Left lung (tissue), 14 donors: ENCODE results near the gene PDCD7. TPM values are rescaled to one million over a fixed set of nuclear protein-coding genes. Genes with fewer than 3 reads are reported as not detected.
A peak's percentile ranks its signal among the peaks of the same experiment; 100 is the strongest.
"Not testable (repeated sequence)": the region's sequence is repeated elsewhere in the genome, so short reads cannot be mapped to it uniquely, and the experiment has no call there.

Source experiments
- ATAC-seq: fragments of 200-7000 bp; cut with Tn5 transposase; one replicate; pipeline ENCODE4 v1.9.1; 2020; ENCODE audit warnings: moderate library complexity
- DNase-seq, 4 donors: peaks; one replicate each; pipeline ENCODE4 v3.0.0-alpha.2; 2013 to 2020
- H3K27ac ChIP-seq, 2 donors: fragments of 200-600 bp; sonication (generic) in 1 of 2; one replicate each; pipeline versions ENCODE4 v1.5.0 to v1.8.0; 2020 to 2021
- H3K27me3 ChIP-seq, 2 donors: fragments of 200-600 bp; sonication (generic) in 1 of 2; one replicate each; pipeline versions ENCODE4 v1.5.0 to v1.8.0; 2020 to 2021
- H3K36me3 ChIP-seq, 2 donors: fragments of 200-600 bp; sonication (generic) in 1 of 2; one replicate each; pipeline versions ENCODE4 v1.5.0 to v1.8.0; 2020 to 2021
- H3K4me1 ChIP-seq, 2 donors: fragments of 200-600 bp; one replicate each; pipeline ENCODE4 v1.8.0; 2021
- H3K4me3 ChIP-seq, 2 donors: fragments of 200-600 bp; sonication (generic) in 1 of 2; one replicate each; pipeline versions ENCODE4 v1.5.0 to v1.8.0; 2020 to 2021; ENCODE audit warnings: mild to moderate bottlenecking in 1 of 2
- H3K9me3 ChIP-seq, 2 donors: fragments of 200-600 bp; sonication (generic) in 1 of 2; one replicate each; pipeline versions ENCODE4 v1.5.0 to v1.8.0; 2020 to 2021
- CTCF ChIP-seq, 2 donors: fragments of 200-600 bp; sonication (generic) in 1 of 2; IDR thresholded peaks; one replicate each; pipeline versions ENCODE4 v1.5.0 to v1.8.0; 2021; ENCODE audit warnings: antibody characterized with exemption in 2 of 2
- intact Hi-C, 2 donors: fragments of 100-400 bp; cut with DNase I; formaldehyde crosslinking; loops; one replicate each; pipeline versions ENCODE4 v1.11.2 to v1.14.2; 2022
- long read RNA-seq, 12 donors: library from polyadenylated mRNA in 2 of 12; unstranded in 2 of 12; transcript quantifications; one replicate each; pipeline ENCODE4 v2.0.0 and lab custom pipeline, GENCODE V29; 2019 to 2026
- polyA plus RNA-seq, 6 donors: library from polyadenylated mRNA; unstranded; fragments of 120-200 nt; gene quantifications; one replicate each; pipeline ENCODE4 v1.2.1, GENCODE V29; 2013; ENCODE audit not compliant: insufficient read length in 6 of 6
- total RNA-seq, 2 donors: library from RNA; stranded (reverse); fragmentation: NEBNext Ultra II Directional; extraction: Animal tissue kit (Norgen Biotek cat#: 25700); gene quantifications; one replicate each; pipeline ENCODE4 v1.2.1, GENCODE V29; 2021
- donor health status: DM: no; HTN: yes; CAD: no.
- donor health status: DM: no; HTN: no; CAD: no.

Gene PDCD7
- total RNA-seq: 10 to 100 TPM; 15.8 to 18.8 TPM
- polyA plus RNA-seq: 10 to 100 TPM; 32.5 to 35.4 (median 34.7) TPM
- long read RNA-seq, donor 1, transcript PDCD7-201 (5 exons, 2,851 nt): major isoform, 15 of 23 reads
- long read RNA-seq, donor 1, partial matches to known transcripts: 8 of 23 reads
- long read RNA-seq, donor 1, other reads (novel, unspliced or antisense): 0 of 23 reads
- long read RNA-seq, donor 2, transcript PDCD7-201 (5 exons, 2,851 nt): major isoform, 13 of 26 reads
- long read RNA-seq, donor 2, partial matches to known transcripts: 12 of 26 reads
- long read RNA-seq, donor 2, other reads (novel, unspliced or antisense): 0 of 26 reads
- long read RNA-seq, donor 3, partial matches to known transcripts: 11 of 15 reads
- long read RNA-seq, donor 3, other reads (novel, unspliced or antisense): 0 of 15 reads
- long read RNA-seq, donor 4, partial matches to known transcripts: 5 of 6 reads
- long read RNA-seq, donor 4, other reads (novel, unspliced or antisense): 1 of 6 reads
- long read RNA-seq, donor 5, transcript PDCD7-201 (5 exons, 2,851 nt): major isoform, 7 of 13 reads
- long read RNA-seq, donor 5, partial matches to known transcripts: 6 of 13 reads
- long read RNA-seq, donor 5, other reads (novel, unspliced or antisense): 0 of 13 reads
- long read RNA-seq, donor 6, transcript PDCD7-201 (5 exons, 2,851 nt): major isoform, 8 of 16 reads
- long read RNA-seq, donor 6, partial matches to known transcripts: 8 of 16 reads
- long read RNA-seq, donor 6, other reads (novel, unspliced or antisense): 0 of 16 reads
- long read RNA-seq, donor 7, transcript PDCD7-201 (5 exons, 2,851 nt): major isoform, 5 of 5 reads
- long read RNA-seq, donor 7, partial matches to known transcripts: 0 of 5 reads
- long read RNA-seq, donor 7, other reads (novel, unspliced or antisense): 0 of 5 reads
- long read RNA-seq, donor 8, partial matches to known transcripts: 0 of 4 reads
- long read RNA-seq, donor 8, other reads (novel, unspliced or antisense): 0 of 4 reads
- long read RNA-seq, donor 9: 0 reads
- long read RNA-seq, donor 10, partial matches to known transcripts: 26 of 28 reads
- long read RNA-seq, donor 10, other reads (novel, unspliced or antisense): 1 of 28 reads
- long read RNA-seq, donor 11: 0 reads
- long read RNA-seq, donor 12, partial matches to known transcripts: 8 of 12 reads
- long read RNA-seq, donor 12, other reads (novel, unspliced or antisense): 0 of 12 reads

- H3K36me3 ChIP-seq: peaks cover 0 to 13% of the 10 kb centered on the region in 2 donors
- DNase-seq: peak; percentile 91 to 97 (median 92)
- peaks cover 11 to 30% of the 10 kb centered on the region in 2 donors for H3K4me1 ChIP-seq
- no peak for TF ChIP-seq CTCF (IDR thresholded peaks at IDR 0.05)
- ATAC-seq: peak; percentile 94
- peak within 1 kb of the TSS; percentile 77 to 80 for H3K4me3 ChIP-seq
- intact Hi-C loops: no loop called here
- H3K27me3 ChIP-seq: no peaks in the 10 kb centered on the region
- peaks cover 0 to 6% of the 10 kb centered on the region in 2 donors for H3K9me3 ChIP-seq
- peak within 1 kb of the TSS; percentile 74 to 82 for H3K27ac ChIP-seq
Observed at GRCh38 chr15:65133548-65134200, at the start of gene PDCD7. Gene PDCD7 (minus strand): TSS chr15:65133808. CDS start chr15:65133781, 27 bp downstream.

- peak overlapping the region in 1 of 2 donors; percentile 87 for H3K4me3 ChIP-seq
- intact Hi-C loops: no loop called here
- peaks cover 21 to 55% of the 10 kb centered on the region in 2 donors for H3K4me1 ChIP-seq
- no peak for TF ChIP-seq CTCF (IDR thresholded peaks at IDR 0.05)
- peaks cover 0 to 22% of the 10 kb centered on the region in 2 donors for H3K36me3 ChIP-seq
- H3K27me3 ChIP-seq: no peaks in the 10 kb centered on the region
- no peak for ATAC-seq
- no peaks in the 10 kb centered on the region for H3K9me3 ChIP-seq
- H3K27ac ChIP-seq: no peak overlapping the region
- DNase-seq: no peak
Observed at GRCh38 chr15:65182538-65182937, 48.9 kb upstream of the PDCD7 start.

- H3K27ac ChIP-seq, DNase-seq, H3K27me3 ChIP-seq, intact Hi-C loops, ATAC-seq, H3K4me3 ChIP-seq, H3K9me3 ChIP-seq: not testable (repeated sequence)
- Histone ChIP-seq H3K4me1 (peaks cover 21 to 57% of the 10 kb centered on the region in 2 donors), H3K36me3 (peaks cover 0 to 30% of the 10 kb centered on the region in 2 donors)
Observed at GRCh38 chr15:65181582-65182353, 48.2 kb upstream of the PDCD7 start.

GRCh38 chr15:65180167-65180566 is 46.6 kb upstream of the PDCD7 start:
- intact Hi-C loops: no loop called here
- no peak overlapping the region for H3K27ac ChIP-seq
- H3K36me3 ChIP-seq: peaks cover 0 to 46% of the 10 kb centered on the region in 2 donors
- no peaks in the 10 kb centered on the region for H3K27me3 ChIP-seq
- H3K4me1 ChIP-seq: peaks cover 17 to 50% of the 10 kb centered on the region in 2 donors
- ATAC-seq (no peak), DNase-seq (no peak)
- H3K9me3 ChIP-seq: no peaks in the 10 kb centered on the region
- no peak for TF ChIP-seq CTCF (IDR thresholded peaks at IDR 0.05)
- no peak overlapping the region for H3K4me3 ChIP-seq
